ENCODE data around the gene TNFRSF25.

Gene TNFRSF25

GRCh38 chr1:6475381-6476133, 9.6 kb upstream of the TNFRSF25 start:
- H3K79me1 ChIP-seq (ENCODE audit: low read length), result no peaks in the 10 kb centered on the region
- H3K56ac ChIP-seq (ENCODE audit: low read length), result no peak overlapping the region
- peak; percentile 46 for DNase-seq
- H3K27me3 ChIP-seq (ENCODE audit: insufficient read depth, low read length, poor library complexity), result no peaks in the 10 kb centered on the region
- no peak overlapping the region for H2AK5ac ChIP-seq (ENCODE audit: low read length)
- H3K4me2 ChIP-seq (ENCODE audit: low read length), result no peak overlapping the region
- H4K5ac ChIP-seq (ENCODE audit: low read length), result no peak overlapping the region
- H3K79me2 ChIP-seq (ENCODE audit: control insufficient read depth, insufficient read depth, low read length), result no peaks in the 10 kb centered on the region
- H3K9ac ChIP-seq (ENCODE audit: low read length), result no peak overlapping the region
- peaks cover 3% of the 10 kb centered on the region for H3K36me3 ChIP-seq (ENCODE audit: control insufficient read depth, insufficient read depth, low read length)
- no peak overlapping the region for H3K4ac ChIP-seq (ENCODE audit: low read depth, low read length)
- no peak overlapping the region for H4K8ac ChIP-seq (ENCODE audit: low read depth, low read length)
- no peak overlapping the region for H3K23ac ChIP-seq (ENCODE audit: low read length)
- no CpG with 5 or more reads among the region's 33 CpGs for WGBS (ENCODE audit: extremely low coverage, insufficient coverage, low lambda C conversion rate)
- no peaks in the 10 kb centered on the region for H3K4me1 ChIP-seq (ENCODE audit: control insufficient read depth, low read depth, low read length)
- no peak overlapping the region for H3K27ac ChIP-seq (ENCODE audit: low read depth, low read length)
- H2BK5ac ChIP-seq (ENCODE audit: low read length), result no peak overlapping the region
- no peak overlapping the region for H3K4me3 ChIP-seq (ENCODE audit: low read length)
- no peak overlapping the region for H3K18ac ChIP-seq (ENCODE audit: low read length)
- no peak overlapping the region for H2BK15ac ChIP-seq (replicated peaks; ENCODE audit: low read depth)
- no peak overlapping the region for H2BK120ac ChIP-seq (ENCODE audit: low read depth, low read length)

GRCh38 chr1:6474815-6475282, 8.9 kb upstream of the TNFRSF25 start:
- whole genome bisulfite sequencing (ENCODE audit: extremely low coverage, insufficient coverage, low lambda C conversion rate), result no CpG with 5 or more reads among the region's 13 CpGs

GRCh38 chr1:6473974-6474814, 8.2 kb upstream of the TNFRSF25 start:
- Histone ChIP-seq H3K56ac (ENCODE audit: low read length) (no peak overlapping the region), H3K23ac (ENCODE audit: low read length) (no peak overlapping the region), H2BK120ac (ENCODE audit: low read depth, low read length) (no peak overlapping the region), H3K27ac (ENCODE audit: low read depth, low read length) (no peak overlapping the region), H3K36me3 (ENCODE audit: control insufficient read depth, insufficient read depth, low read length) (peaks cover 4% of the 10 kb centered on the region), H3K4me3 (ENCODE audit: low read length) (no peak overlapping the region), H2BK15ac (replicated peaks; ENCODE audit: low read depth) (no peak overlapping the region), H3K4me1 (ENCODE audit: control insufficient read depth, low read depth, low read length) (no peaks in the 10 kb centered on the region), H3K9ac (ENCODE audit: low read length) (no peak overlapping the region), H4K8ac (ENCODE audit: low read depth, low read length) (no peak overlapping the region), H3K4ac (ENCODE audit: low read depth, low read length) (no peak overlapping the region), H2AK5ac (ENCODE audit: low read length) (no peak overlapping the region), H3K79me2 (ENCODE audit: control insufficient read depth, insufficient read depth, low read length) (no peaks in the 10 kb centered on the region), H3K18ac (ENCODE audit: low read length) (no peak overlapping the region), H2BK5ac (ENCODE audit: low read length) (no peak overlapping the region), H3K27me3 (ENCODE audit: insufficient read depth, low read length, poor library complexity) (no peaks in the 10 kb centered on the region), H3K4me2 (ENCODE audit: low read length) (no peak overlapping the region), H4K5ac (ENCODE audit: low read length) (no peak overlapping the region), H3K79me1 (ENCODE audit: low read length) (no peaks in the 10 kb centered on the region)
- DNase-seq, result no peak
- WGBS (ENCODE audit: extremely low coverage, insufficient coverage, low lambda C conversion rate), result no CpG with 5 or more reads among the region's 33 CpGs

More at GRCh38 chr1:6474815-6475282, 8.9 kb upstream of the TNFRSF25 start:
- Histone ChIP-seq H3K27ac (ENCODE audit: low read depth, low read length) (no peak overlapping the region), H3K4me2 (ENCODE audit: low read length) (no peak overlapping the region), H3K9ac (ENCODE audit: low read length) (no peak overlapping the region), H3K4me3 (ENCODE audit: low read length) (no peak overlapping the region), H3K79me2 (ENCODE audit: control insufficient read depth, insufficient read depth, low read length) (no peaks in the 10 kb centered on the region), H3K23ac (ENCODE audit: low read length) (no peak overlapping the region), H2AK5ac (ENCODE audit: low read length) (no peak overlapping the region), H3K4ac (ENCODE audit: low read depth, low read length) (no peak overlapping the region), H4K5ac (ENCODE audit: low read length) (no peak overlapping the region), H2BK120ac (ENCODE audit: low read depth, low read length) (no peak overlapping the region), H4K8ac (ENCODE audit: low read depth, low read length) (no peak overlapping the region), H3K56ac (ENCODE audit: low read length) (no peak overlapping the region), H3K4me1 (ENCODE audit: control insufficient read depth, low read depth, low read length) (no peaks in the 10 kb centered on the region), H2BK5ac (ENCODE audit: low read length) (no peak overlapping the region), H3K36me3 (ENCODE audit: control insufficient read depth, insufficient read depth, low read length) (peaks cover 4% of the 10 kb centered on the region), H3K18ac (ENCODE audit: low read length) (no peak overlapping the region), H2BK15ac (replicated peaks; ENCODE audit: low read depth) (no peak overlapping the region), H3K79me1 (ENCODE audit: low read length) (no peaks in the 10 kb centered on the region), H3K27me3 (ENCODE audit: insufficient read depth, low read length, poor library complexity) (no peaks in the 10 kb centered on the region)
- DNase-seq, result no peak

- Histone ChIP-seq H2BK5ac (ENCODE audit: low read length) (no peak overlapping the region), H3K4ac (ENCODE audit: low read depth, low read length) (no peak overlapping the region), H3K27ac (ENCODE audit: low read depth, low read length) (no peak overlapping the region), H2BK120ac (ENCODE audit: low read depth, low read length) (no peak overlapping the region), H4K5ac (ENCODE audit: low read length) (no peak overlapping the region), H3K18ac (ENCODE audit: low read length) (no peak overlapping the region), H4K8ac (ENCODE audit: low read depth, low read length) (no peak overlapping the region), H3K9ac (ENCODE audit: low read length) (no peak overlapping the region), H3K36me3 (ENCODE audit: control insufficient read depth, insufficient read depth, low read length) (peaks cover 4% of the 10 kb centered on the region), H3K27me3 (ENCODE audit: insufficient read depth, low read length, poor library complexity) (no peaks in the 10 kb centered on the region), H3K4me2 (ENCODE audit: low read length) (no peak overlapping the region), H3K23ac (ENCODE audit: low read length) (no peak overlapping the region), H2AK5ac (ENCODE audit: low read length) (no peak overlapping the region), H3K79me1 (ENCODE audit: low read length) (no peaks in the 10 kb centered on the region), H2BK15ac (replicated peaks; ENCODE audit: low read depth) (no peak overlapping the region), H3K79me2 (ENCODE audit: control insufficient read depth, insufficient read depth, low read length) (no peaks in the 10 kb centered on the region), H3K56ac (ENCODE audit: low read length) (no peak overlapping the region), H3K4me1 (ENCODE audit: control insufficient read depth, low read depth, low read length) (no peaks in the 10 kb centered on the region), H3K4me3 (ENCODE audit: low read length) (no peak overlapping the region)
- no CpG with 5 or more reads among the region's 18 CpGs for WGBS (ENCODE audit: extremely low coverage, insufficient coverage, low lambda C conversion rate)
- no peak for DNase-seq
Observed at GRCh38 chr1:6473156-6473555, 7.2 kb upstream of the TNFRSF25 start.

- H2BK5ac ChIP-seq (ENCODE audit: low read length), result no peak overlapping the region
- H3K36me3 ChIP-seq (ENCODE audit: control insufficient read depth, insufficient read depth, low read length), result peaks cover 4% of the 10 kb centered on the region
- no peak overlapping the region for H2BK15ac ChIP-seq (replicated peaks; ENCODE audit: low read depth)
- no peak overlapping the region for H3K9ac ChIP-seq (ENCODE audit: low read length)
- H2BK120ac ChIP-seq (ENCODE audit: low read depth, low read length), result no peak overlapping the region
- no peaks in the 10 kb centered on the region for H3K4me1 ChIP-seq (ENCODE audit: control insufficient read depth, low read depth, low read length)
- no peak overlapping the region for H4K8ac ChIP-seq (ENCODE audit: low read depth, low read length)
- H3K79me2 ChIP-seq (ENCODE audit: control insufficient read depth, insufficient read depth, low read length), result no peaks in the 10 kb centered on the region
- H3K4ac ChIP-seq (ENCODE audit: low read depth, low read length), result no peak overlapping the region
- H3K27me3 ChIP-seq (ENCODE audit: insufficient read depth, low read length, poor library complexity), result no peaks in the 10 kb centered on the region
- no peaks in the 10 kb centered on the region for H3K79me1 ChIP-seq (ENCODE audit: low read length)
- no peak overlapping the region for H3K4me3 ChIP-seq (ENCODE audit: low read length)
- no peak overlapping the region for H3K4me2 ChIP-seq (ENCODE audit: low read length)
- no peak overlapping the region for H3K18ac ChIP-seq (ENCODE audit: low read length)
- DNase-seq, result no peak
- no CpG with 5 or more reads among the region's 10 CpGs for WGBS (ENCODE audit: extremely low coverage, insufficient coverage, low lambda C conversion rate)
- H3K27ac ChIP-seq (ENCODE audit: low read depth, low read length), result no peak overlapping the region
- H4K5ac ChIP-seq (ENCODE audit: low read length), result no peak overlapping the region
- no peak overlapping the region for H3K23ac ChIP-seq (ENCODE audit: low read length)
- no peak overlapping the region for H3K56ac ChIP-seq (ENCODE audit: low read length)
- no peak overlapping the region for H2AK5ac ChIP-seq (ENCODE audit: low read length)
Observed at GRCh38 chr1:6472391-6472790, 6.4 kb upstream of the TNFRSF25 start.

Data from mesendoderm (in vitro differentiated cells).